ENCODE measurements around the gene KCNJ5.

KCNJ5 gene

GRCh38 chr11:128897826-128898225 lies 6.7 kb downstream of the KCNJ5 start:
- DNase-seq = no peak

GRCh38 chr11:128898580-128899344 lies 7.6 kb downstream of the KCNJ5 start:
- no peak for DNase-seq

GRCh38 chr11:128900468-128900867 lies 9.3 kb downstream of the KCNJ5 start:
- DNase-seq = no peak

- DNase-seq = no peak
These were observed 10.7 kb downstream of the KCNJ5 start for GRCh38 chr11:128901653-128902514.

- no peak for DNase-seq
These were observed 11.4 kb downstream of the KCNJ5 start for GRCh38 chr11:128902515-128903066.

GRCh38 chr11:128903248-128904061 lies 12.3 kb downstream of the KCNJ5 start:
- no peak for DNase-seq

- DNase-seq = no peak
These were observed 13.1 kb downstream of the KCNJ5 start for GRCh38 chr11:128904303-128904655.

GRCh38 chr11:128904656-128905344 lies 13.6 kb downstream of the KCNJ5 start:
- no peak for DNase-seq

GRCh38 chr11:128905345-128906184 lies 14.4 kb downstream of the KCNJ5 start:
- peak; percentile 39 for DNase-seq

- DNase-seq = no peak
These were observed 15.3 kb downstream of the KCNJ5 start for GRCh38 chr11:128906185-128907050.

GRCh38 chr11:128907585-128907984 lies 16.4 kb downstream of the KCNJ5 start:
- DNase-seq = no peak

GRCh38 chr11:128908391-128909246 lies 17.5 kb downstream of the KCNJ5 start:
- DNase-seq = peak; percentile 11

- DNase-seq = no peak
These were observed 18.4 kb downstream of the KCNJ5 start for GRCh38 chr11:128909438-128910125.

GRCh38 chr11:128910576-128910975 lies 19.4 kb downstream of the KCNJ5 start:
- no peak for DNase-seq

GRCh38 chr11:128911239-128911638 lies 20.1 kb downstream of the KCNJ5 start:
- no peak for DNase-seq

GRCh38 chr11:128911701-128912100 lies 20.5 kb downstream of the KCNJ5 start:
- DNase-seq = no peak

GRCh38 chr11:128913806-128914205 lies 22.6 kb downstream of the KCNJ5 start:
- no peak for DNase-seq
